Sciatic nerve (tissue), 2 donors: Measurements from ENCODE around the gene RAB3D. TPM values are rescaled to one million over a fixed set of nuclear protein-coding genes. Genes with fewer than 3 reads are reported as not detected.
A peak's percentile ranks its signal among the peaks of the same experiment; 100 is the strongest.
"Not testable (repeated sequence)": the region's sequence is repeated elsewhere in the genome, so short reads cannot be mapped to it uniquely, and the experiment has no call there.

ENCODE experiments used
- ATAC-seq: fragments of 200-7000 bp; cut with Tn5 transposase; one replicate; pipeline ENCODE4 v1.9.1; 2020; ENCODE audit warnings: mild to moderate bottlenecking, moderate library complexity
- DNase-seq: peaks from one replicate; pipeline ENCODE4 v3.0.0-alpha.2; 2020; ENCODE audit warnings: low spot score
- intact Hi-C: fragments of 100-400 bp; cut with DNase I; formaldehyde crosslinking; loops from one replicate; pipeline ENCODE4 v1.14.2; 2022
- total RNA-seq: library from RNA; stranded (reverse); fragmentation: NEBNext Ultra II Directional; extraction: Animal tissue kit (Norgen Biotek cat#: 25700); gene quantifications from one replicate; pipeline ENCODE4 v1.2.1, GENCODE V29; 2021
- donor health status: DM: no; HTN: no; CAD: no.
- donor health status: DM: no; HTN: no; CAD: no.

Gene RAB3D
- total RNA-seq = 25.1 TPM

GRCh38 chr19:11339254-11340098, at the start of gene RAB3D:
RAB3D (minus strand) TSS chr19:11339657; CDS start chr19:11337399, 2,258 bp downstream.
- ATAC-seq (peak; percentile 96), DNase-seq (peak; percentile 97)
- intact Hi-C loops = no loop called here

GRCh38 chr19:11387162-11388034, 47.9 kb upstream of the RAB3D start:
- intact Hi-C loops = no loop called here
- no peak for DNase-seq
- ATAC-seq = no peak

- ATAC-seq (no peak), DNase-seq (no peak)
- intact Hi-C loops = no loop called here
These were observed 45.3 kb upstream of the RAB3D start for GRCh38 chr19:11384778-11385129.

- intact Hi-C loops = no loop called here
- DNase-seq = no peak
- no peak for ATAC-seq
These were observed 44.2 kb upstream of the RAB3D start for GRCh38 chr19:11383706-11384048.

GRCh38 chr19:11382898-11383705, 43.6 kb upstream of the RAB3D start:
- ATAC-seq (peak; percentile 16), DNase-seq (peak; percentile 74)
- intact Hi-C loops = no loop called here

DNA sequence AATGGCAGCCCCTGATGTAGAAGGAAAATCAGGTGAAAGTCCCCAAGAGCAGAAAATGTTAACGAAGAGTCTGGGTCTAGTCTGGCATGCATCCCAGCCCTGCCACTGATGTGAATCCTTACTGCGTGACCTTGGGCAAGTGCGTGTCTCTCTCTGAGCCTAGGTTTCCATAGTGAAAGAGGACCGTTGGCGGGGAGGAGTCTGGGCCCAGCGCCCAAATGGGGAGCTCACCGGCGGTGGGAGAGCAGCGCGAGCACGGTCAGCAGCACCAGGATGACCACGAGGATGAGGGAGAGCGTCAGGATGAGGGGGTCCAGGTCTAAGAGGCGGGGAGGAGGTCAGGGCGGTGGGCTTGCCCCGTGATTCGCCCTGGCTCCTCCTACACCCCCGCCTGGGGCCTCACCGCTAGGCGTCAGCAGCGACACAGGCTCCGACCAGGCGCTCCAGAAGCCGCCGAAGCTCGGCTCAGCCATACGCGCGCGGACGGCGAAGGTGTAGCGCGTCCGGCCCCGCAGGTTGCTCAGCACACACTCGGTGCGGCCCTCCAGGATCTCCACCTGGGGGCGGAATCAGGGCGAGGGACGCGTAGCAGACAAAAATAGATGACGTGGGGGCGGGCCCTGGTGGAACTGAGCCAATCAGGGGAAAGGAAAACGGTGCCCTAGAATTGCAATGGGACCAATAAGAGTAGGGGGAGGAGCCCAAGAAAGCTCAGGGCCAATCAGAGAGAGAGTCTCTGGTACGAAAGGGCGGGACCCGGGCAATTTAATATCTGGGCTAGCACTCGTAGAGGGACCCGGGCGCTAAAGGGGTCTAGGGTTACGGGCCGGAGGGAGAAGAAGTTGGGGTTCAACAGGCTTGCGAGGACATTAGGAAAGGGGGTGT, 41.4 kb upstream of the RAB3D start:
- intact Hi-C loops = no loop called here
- DNase-seq = peak; percentile 95
- ATAC-seq = peak; percentile 93

DNA sequence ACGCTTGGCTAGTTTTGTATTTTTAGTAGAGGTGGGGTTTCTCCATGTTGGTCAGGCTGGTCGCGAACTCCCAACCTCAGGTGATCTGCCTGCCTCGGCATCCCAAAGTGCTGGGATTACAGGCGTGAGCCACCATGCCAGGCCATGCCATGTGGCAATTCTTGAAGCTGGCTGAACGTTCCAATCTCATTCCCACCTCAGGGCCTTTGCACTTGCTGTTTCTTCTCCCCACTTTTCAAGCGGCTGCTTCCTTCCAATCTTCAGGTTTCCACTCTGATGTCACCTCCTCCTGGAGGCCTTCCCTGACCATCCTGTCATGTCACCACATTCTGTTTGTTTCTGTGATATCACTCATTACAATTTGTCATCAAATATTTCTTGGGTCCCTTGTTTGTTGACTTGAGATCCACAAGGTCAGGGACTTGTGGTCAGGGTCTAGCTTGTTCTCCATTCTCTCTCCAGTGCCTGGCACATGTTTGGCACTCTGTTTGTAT, 40.4 kb upstream of the RAB3D start:
- intact Hi-C loops = loop anchor here (10.0 kb wide), 1 partner anchor 55 kb away; the partner anchor contains the start of genes ODAD3 and PRKCSH
- ATAC-seq (no peak), DNase-seq (no peak)

GRCh38 chr19:11379269-11379845, 39.9 kb upstream of the RAB3D start:
- ATAC-seq, DNase-seq: not testable (repeated sequence)
- intact Hi-C loops = loop anchor here (10.0 kb wide), 1 partner anchor 55 kb away; the partner anchor contains the start of genes ODAD3 and PRKCSH

DNA sequence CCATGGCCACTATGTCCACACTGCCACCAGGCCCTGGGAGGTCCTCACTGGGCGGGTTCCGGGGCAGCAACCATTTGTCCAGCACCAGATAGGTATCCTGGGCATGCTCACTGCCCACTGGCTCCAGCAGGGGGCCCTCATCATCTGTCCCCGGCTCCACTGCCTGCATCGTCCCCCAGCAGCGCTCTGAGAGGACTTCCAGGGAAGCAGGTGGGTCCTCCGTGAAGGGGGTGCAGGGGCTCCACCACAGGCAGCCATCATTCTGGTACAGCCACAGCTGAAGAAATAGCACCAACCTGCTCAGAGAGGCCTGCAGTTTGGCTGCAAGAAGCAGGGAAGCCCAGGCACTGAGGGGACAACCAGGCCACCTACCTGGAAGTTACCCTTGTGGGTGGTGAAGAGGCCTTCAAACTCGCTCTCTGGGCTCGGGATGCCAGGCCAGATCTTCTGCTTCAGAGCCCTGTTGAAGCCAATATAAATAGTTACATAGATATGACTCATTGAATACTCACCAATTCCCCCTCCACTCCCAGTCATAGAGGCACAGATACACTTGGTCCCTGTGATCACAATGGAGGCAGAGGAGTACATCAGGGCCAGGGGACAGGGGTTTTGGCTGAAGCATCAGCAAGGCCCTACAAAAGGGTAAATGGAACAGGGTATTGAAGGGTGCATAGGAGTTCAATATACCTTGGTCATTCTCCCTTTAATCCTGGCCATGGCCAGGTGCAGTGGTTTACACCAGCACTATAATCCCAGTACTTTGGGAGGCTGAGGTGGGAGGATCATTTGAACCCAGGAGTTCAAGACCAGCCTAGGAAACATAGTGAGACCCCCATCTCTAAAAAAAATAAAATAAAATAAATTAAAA, 39.1 kb upstream of the RAB3D start:
- intact Hi-C loops = loop anchor here (10.0 kb wide), 1 partner anchor 56 kb away; the partner anchor contains the start of genes ODAD3 and PRKCSH

GRCh38 chr19:11377756-11378155, 38.3 kb upstream of the RAB3D start:
- intact Hi-C loops = loop anchor here (10.0 kb wide), 1 partner anchor 57 kb away; the partner anchor contains the start of genes ODAD3 and PRKCSH
- ATAC-seq = no peak
- no peak for DNase-seq

More for the DNA sequence above, 39.1 kb upstream of the RAB3D start:
- DNase-seq = no peak
- no peak for ATAC-seq

GRCh38 chr19:11377237-11377636, 37.8 kb upstream of the RAB3D start:
- intact Hi-C loops = loop anchor here (10.0 kb wide), 1 partner anchor 58 kb away; the partner anchor contains the start of genes ODAD3 and PRKCSH
- ATAC-seq (no peak), DNase-seq (no peak)

DNA sequence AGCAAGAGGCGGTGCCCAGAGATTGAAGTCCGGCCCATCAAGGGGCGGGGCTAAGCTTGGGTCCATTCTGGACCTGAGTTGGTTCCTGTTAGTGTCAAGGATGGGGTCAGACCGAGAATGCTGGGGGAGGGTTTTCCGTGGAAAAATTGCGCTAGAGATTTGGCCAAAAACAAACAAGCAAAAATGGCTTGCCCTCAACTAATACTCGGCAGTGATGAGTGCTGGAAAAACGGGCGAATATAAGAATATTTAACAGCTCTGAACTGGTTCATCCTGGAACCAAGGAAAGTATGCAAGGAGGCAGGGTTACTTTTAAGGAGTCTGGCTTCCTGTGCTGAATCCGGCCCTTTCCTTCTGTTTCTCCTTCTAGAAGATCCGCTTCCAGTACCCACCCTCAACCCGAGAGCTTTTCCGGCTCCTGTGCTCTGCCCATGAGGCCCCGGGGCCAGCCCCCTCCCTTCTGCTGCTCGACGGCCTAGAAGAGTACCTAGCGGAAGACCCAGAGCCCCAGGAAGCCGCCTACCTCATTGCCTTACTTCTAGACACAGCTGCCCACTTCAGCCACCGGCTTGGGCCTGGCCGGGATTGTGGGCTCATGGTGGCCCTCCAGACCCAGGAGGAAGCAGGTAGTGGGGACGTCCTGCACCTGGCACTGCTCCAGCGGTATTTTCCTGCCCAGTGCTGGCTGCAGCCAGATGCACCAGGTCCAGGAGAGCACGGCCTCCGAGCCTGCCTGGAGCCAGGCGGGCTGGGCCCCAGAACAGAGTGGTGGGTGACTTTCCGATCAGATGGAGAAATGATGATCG, 35.9 kb upstream of the RAB3D start:
- DNase-seq = peak; percentile 80
- ATAC-seq = peak; percentile 7
- intact Hi-C loops = loop anchor here (10.0 kb wide), 1 partner anchor 59 kb away; the partner anchor contains the start of genes ODAD3 and PRKCSH

- ATAC-seq (peak; percentile 98), DNase-seq (peak; percentile 98)
- intact Hi-C loops = loop anchor here (10.0 kb wide), 1 partner anchor 60 kb away; the partner anchor contains the start of genes ODAD3 and PRKCSH
These were observed 35.1 kb upstream of the RAB3D start, which contains the start of gene SWSAP1 for GRCh38 chr19:11374433-11375142. SWSAP1 (plus strand) TSS chr19:11374666; CDS start chr19:11374681, 15 bp downstream.

- ATAC-seq = no peak
- intact Hi-C loops = loop anchor here (10.0 kb wide), 1 partner anchor 61 kb away; the partner anchor contains the start of genes ODAD3 and PRKCSH
These were observed 34.5 kb upstream of the RAB3D start for GRCh38 chr19:11373885-11374432.

More at GRCh38 chr19:11373885-11374432, 34.5 kb upstream of the RAB3D start:
- DNase-seq = peak; percentile 57
